Subcutaneous adipose tissue (tissue), 4 donors: Measurements from ENCODE around the gene MYH9. TPM values are rescaled to one million over a fixed set of nuclear protein-coding genes. Genes with fewer than 3 reads are reported as not detected.

Source experiments
- CTCF ChIP-seq: fragments of 450-650 bp; IDR thresholded peaks from one replicate; pipeline ENCODE4 v1.5.1; 2016; ENCODE audit warnings: low read depth, mild to moderate bottlenecking, control low read depth, antibody characterized with exemption, moderate library complexity
- total RNA-seq, 4 donors: library from RNA; depleted of rRNA; stranded (reverse); fragments of >200 nt; gene quantifications; one replicate each; pipeline ENCODE4 v1.1.0, GENCODE V29; 2016

Gene MYH9
- total RNA-seq, 4 donors from 2014 or later = 187 to 410 (median 233) TPM

DNA sequence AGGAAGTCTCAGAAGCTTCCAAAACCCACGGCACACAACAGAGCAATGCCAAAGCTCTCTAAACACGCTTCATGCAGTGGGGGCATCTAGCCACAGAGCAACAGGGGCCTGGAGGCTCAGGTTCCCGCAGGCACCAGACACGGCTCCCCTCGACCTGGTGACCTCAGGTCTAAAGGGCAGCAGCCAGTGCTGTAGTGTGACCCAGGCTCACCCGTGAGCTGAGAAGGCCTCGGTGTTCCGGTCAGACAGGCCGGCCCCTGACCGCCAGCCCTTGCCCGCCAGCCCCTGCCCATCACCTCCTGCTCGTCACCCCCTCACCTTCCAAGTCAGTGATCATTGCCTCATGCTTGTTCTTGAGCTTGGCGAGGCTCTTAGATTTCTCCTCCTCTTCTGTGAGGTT, 89.2 kb downstream of the MYH9 start:
- no peak for TF ChIP-seq CTCF

DNA sequence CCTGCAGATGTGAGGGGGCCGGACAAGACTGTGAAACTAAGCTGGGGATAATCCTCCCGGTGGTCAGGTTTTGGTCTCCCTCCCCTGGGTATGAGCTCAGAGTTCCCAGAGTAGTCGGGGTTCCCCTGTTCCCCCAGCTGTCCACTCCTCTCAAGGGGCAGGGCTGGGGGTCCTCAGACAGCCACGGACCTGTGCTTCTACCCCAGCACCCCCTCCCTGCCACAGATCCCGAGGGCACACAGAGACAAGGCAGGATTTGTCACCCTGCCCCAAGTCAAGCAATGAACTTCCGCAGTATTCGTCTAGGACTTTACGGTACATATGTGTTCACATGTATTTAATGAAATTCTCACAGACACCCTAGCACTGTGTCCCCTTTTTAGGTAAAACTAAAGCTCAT, 89.6 kb downstream of the MYH9 start:
- no peak for TF ChIP-seq CTCF

- TF ChIP-seq CTCF = no peak
Measured at GRCh38 chr22:36297568-36297967, 90.2 kb downstream of the MYH9 start.

- no peak for TF ChIP-seq CTCF
Measured at GRCh38 chr22:36296690-36297089, 91.1 kb downstream of the MYH9 start.

- TF ChIP-seq CTCF = no peak
Measured at GRCh38 chr22:36295247-36295646, 92.5 kb downstream of the MYH9 start.

- no peak for TF ChIP-seq CTCF
Measured at GRCh38 chr22:36294801-36295200, 93.0 kb downstream of the MYH9 start.

DNA sequence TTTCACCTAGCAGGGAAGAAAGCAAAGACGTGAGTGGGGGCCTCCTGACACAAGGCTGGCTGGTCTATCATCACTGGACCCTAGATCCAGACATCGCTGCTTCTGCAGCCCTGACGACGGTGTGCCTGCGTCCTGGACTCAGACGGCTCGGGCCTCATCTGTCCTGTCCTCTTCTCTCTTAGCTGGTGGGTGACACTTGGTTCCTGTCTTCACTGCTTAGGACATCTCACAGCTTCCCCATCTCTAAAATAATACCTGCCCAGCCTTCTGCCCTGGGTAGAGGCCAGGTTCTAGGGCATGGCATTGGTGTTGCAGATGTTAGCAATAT, 93.5 kb downstream of the MYH9 start:
- no peak for TF ChIP-seq CTCF
